GM03348 (cell line): ENCODE results near the gene YWHAE.
A peak's percentile ranks its signal among the peaks of the same experiment; 100 is the strongest.
"Not testable (repeated sequence)": the region's sequence is repeated elsewhere in the genome, so short reads cannot be mapped to it uniquely, and the experiment has no call there.

Source experiments
- DNase-seq: peaks from one replicate; pipeline ENCODE4 v3.0.0; 2012; ENCODE audit warnings: low spot score

Gene YWHAE

GRCh38 chr17:1399679-1400512, at the start of gene YWHAE:
TSS of gene YWHAE (minus strand) at chr17:1400222. CDS start at chr17:1400110, 112 bp downstream.
- DNase-seq: peak; percentile 97

GRCh38 chr17:1449412-1449967, 49.5 kb upstream of the YWHAE start:
- no peak for DNase-seq

GRCh38 chr17:1447052-1447451, 47.0 kb upstream of the YWHAE start:
- DNase-seq: no peak

- no peak for DNase-seq
Measured at GRCh38 chr17:1446201-1446600, 46.2 kb upstream of the YWHAE start.

- not testable (repeated sequence) for DNase-seq
Measured at GRCh38 chr17:1445695-1446094, 45.7 kb upstream of the YWHAE start.

GRCh38 chr17:1442721-1443120, 42.7 kb upstream of the YWHAE start:
- DNase-seq: not testable (repeated sequence)

- no peak for DNase-seq
Measured at GRCh38 chr17:1442187-1442586, 42.2 kb upstream of the YWHAE start.

- DNase-seq: no peak
Measured at GRCh38 chr17:1440921-1441320, 40.9 kb upstream of the YWHAE start.

- peak; percentile 33 for DNase-seq
Measured at GRCh38 chr17:1438593-1439083, 38.6 kb upstream of the YWHAE start.

DNA sequence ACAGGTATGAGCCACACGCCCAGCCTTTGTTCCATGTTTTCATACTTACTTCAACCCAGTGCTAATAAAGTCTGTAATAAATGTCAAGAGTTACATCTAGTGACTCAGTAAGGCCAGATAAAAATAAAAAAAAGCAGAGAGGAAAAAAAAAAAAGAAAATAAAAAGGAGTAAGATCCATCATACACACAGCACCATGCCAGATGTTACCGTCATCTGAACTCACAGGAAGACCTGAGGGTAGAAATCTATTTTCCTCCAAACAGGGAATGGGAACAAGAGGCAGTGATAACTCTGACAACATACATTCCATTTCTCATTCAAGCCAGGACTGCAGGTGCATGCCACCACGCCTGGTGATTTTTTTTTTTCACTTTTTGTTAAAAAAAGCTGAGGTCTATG, 35.3 kb upstream of the YWHAE start:
- DNase-seq: no peak

DNA sequence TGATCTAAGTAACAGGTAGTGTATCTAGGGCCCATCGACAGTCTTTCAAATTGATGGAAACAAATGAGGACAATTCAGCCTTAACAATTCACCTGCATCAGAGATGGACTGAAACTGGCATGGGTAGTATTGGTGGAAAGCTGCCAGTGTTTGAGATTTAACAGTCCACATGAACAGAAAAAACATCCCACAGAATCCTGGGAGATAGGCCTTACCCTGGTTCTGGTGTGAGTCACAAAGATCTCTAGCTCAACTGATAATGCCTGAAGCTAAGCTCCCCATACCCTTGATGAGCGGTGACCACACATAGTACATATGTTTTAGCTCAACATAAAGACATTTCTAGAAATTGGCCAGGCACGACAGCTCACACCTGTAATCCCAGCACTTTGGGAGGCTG, 34.1 kb upstream of the YWHAE start:
- DNase-seq: no peak

DNA sequence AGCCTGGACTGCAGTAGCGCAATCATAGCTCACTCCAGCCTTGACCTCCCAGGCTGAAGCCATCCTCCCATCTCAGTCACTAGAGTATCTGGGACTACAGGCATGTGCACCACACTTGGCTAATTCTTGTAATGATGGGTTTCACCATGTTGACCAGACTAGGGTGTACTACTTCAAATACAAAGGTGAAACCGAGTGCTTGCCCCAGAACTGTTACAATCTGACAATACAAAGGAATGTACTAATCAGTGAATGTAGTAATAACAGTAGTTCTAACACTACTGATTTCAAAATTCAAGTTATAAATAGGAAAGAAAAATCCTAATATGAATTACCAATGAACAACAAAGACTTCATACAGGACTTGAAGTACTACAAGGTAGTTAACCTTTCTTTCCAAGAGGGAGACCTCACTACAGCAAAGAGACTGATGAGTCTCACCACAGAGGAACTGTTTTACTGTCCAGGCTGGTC, 31.6 kb upstream of the YWHAE start:
- DNase-seq: no peak

- DNase-seq: no peak
Measured at GRCh38 chr17:1423456-1424135, 23.6 kb upstream of the YWHAE start.

- peak; percentile 84 for DNase-seq
Measured at GRCh38 chr17:1422885-1423284, 22.9 kb upstream of the YWHAE start.

DNA sequence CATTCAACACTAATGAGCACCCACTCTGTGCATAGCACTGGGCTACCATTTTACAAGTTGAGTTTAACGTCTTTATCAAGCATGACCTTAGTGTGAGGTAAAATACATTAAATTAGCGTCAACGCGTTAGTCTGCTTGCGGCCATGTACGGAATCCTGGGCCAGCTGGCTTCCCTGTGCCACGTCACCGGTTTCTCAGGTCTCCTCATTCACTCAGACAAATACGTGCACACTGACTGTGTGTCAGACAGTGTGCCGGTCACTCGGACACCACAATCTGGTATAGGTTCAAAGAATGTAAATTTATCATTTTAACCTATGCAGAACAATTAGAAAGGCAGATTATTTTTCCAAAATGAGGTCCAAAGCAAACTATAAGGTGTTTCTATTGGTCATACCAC, 21.4 kb upstream of the YWHAE start:
- DNase-seq: no peak

- DNase-seq: no peak
Measured at GRCh38 chr17:1420981-1421380, 21.0 kb upstream of the YWHAE start.

DNA sequence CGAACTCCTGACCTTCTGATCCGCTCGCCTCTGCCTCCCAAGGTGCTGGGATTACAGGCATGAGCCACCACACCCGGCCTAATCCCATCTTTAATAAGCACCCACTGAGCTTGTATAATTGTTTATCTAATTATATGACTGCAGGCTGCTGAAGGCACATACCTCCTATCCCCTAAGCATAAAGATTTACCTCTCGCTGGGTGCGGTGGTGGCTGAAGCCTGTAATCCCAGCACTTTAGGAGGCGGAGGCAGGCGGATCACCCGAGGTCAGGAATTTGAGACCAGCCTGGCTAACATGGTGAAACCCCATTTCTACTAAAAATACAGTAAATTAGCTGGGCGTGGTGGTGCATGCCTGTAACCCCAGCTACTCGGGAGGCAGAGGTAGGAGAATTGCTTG, 20.1 kb upstream of the YWHAE start:
- DNase-seq: no peak

- not testable (repeated sequence) for DNase-seq
Measured at GRCh38 chr17:1418476-1418875, 18.5 kb upstream of the YWHAE start.

- no peak for DNase-seq
Measured at GRCh38 chr17:1416414-1416813, 16.4 kb upstream of the YWHAE start.

DNA sequence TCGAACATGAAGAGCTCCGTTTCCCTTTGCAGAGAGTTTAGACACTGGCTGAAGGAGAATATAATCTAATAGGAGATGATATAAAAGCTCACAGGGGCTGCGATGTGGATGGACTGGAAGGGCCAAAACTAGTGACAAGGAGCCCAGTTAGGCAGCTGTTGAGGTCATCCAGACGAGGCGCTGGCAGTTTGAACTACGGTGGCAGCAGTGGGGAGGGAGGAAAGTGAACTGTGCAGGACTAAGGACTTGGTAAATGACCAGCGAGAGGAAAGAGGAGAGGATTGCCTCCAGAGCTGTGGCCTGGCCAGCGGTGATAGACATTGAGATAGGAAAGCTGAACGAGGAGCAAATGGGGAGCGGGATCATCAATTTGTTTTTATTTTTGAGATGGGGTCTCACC, 14.6 kb upstream of the YWHAE start:
- no peak for DNase-seq

GRCh38 chr17:1414001-1414574, 14.1 kb upstream of the YWHAE start:
- no peak for DNase-seq

DNA sequence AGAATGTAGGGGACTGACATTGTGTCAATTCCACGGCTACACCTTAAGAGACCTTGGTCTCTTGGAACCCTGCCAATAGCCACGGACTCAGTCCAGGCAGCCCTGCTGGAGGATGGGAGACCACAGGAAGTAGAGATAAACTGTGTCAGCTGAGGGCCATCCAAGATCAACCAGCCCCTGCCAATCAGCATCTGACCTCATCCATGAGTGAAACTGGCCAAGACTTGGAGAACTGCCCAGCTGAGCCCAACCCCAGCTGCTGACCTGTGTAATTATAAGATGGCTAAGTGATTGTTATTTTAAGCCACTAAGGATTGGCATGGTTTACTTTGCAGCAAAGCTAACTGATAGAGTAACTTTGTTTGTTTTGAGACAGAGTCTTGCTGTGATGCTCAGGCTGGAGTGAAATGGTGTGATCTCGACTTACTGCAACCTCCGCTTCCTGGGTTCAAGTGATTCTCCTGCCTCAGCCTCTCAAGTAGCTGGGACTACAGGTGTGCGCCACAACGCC, 13.3 kb upstream of the YWHAE start:
- peak; percentile 42 for DNase-seq
